Right lobe of liver (tissue), 4 donors: ENCODE measurements around the gene OMG.

Experiments used
- CTCF ChIP-seq, 4 donors: fragments of 200-600 bp in 3 of 4; fragments of 450-650 bp in 1 of 4; IDR thresholded peaks; one replicate each; pipeline versions ENCODE4 v1.5.1 to v1.8.0; 2016 to 2022; ENCODE audit warnings: antibody characterized with exemption in 4 of 4, mild to moderate bottlenecking in 2 of 4
- POLR2A ChIP-seq: fragments of 450-650 bp; IDR thresholded peaks from one replicate; pipeline ENCODE4 v1.6.1; 2017; ENCODE audit warnings: antibody characterized with exemption, mild to moderate bottlenecking
- donor health status: DM: no; HTN: no; CAD: no.
- donor health status: DM: no; HTN: no; CAD: no.
- donor health status: DM: no; HTN: yes; CAD: no.

- TF ChIP-seq CTCF (IDR thresholded peaks at IDR 0.05) (no peak), POLR2A (no peak)
These were observed 13.2 kb upstream of the OMG start for GRCh38 chr17:31310260-31310659.
